SK-N-MC (cell line): ENCODE measurements around the gene PIAS2.
"Not testable (repeated sequence)": the region's sequence is repeated elsewhere in the genome, so short reads cannot be mapped to it uniquely, and the experiment has no call there.

Source experiments
- DNase-seq: peaks from one replicate; pipeline ENCODE4 v3.0.0-alpha.2; 2011; ENCODE audit warnings: low read depth, low spot score
- H3K27ac ChIP-seq: fragments of 200-600 bp; sonication (generic); 2 replicates; pipeline ENCODE4 v1.5.1; 2016; ENCODE audit warnings: mixed run types
- H3K36me3 ChIP-seq: fragments of 200-600 bp; sonication (generic); 2 replicates; pipeline ENCODE4 v1.6.1; 2017; ENCODE audit warnings: antibody characterized with exemption, low read length, mixed read lengths; ENCODE audit not compliant: insufficient read depth
- H3K4me3 ChIP-seq: fragments of 200-600 bp; sonication (generic); 2 replicates; pipeline ENCODE4 v1.5.1; 2016
- H3K9ac ChIP-seq: fragments of 200-600 bp; sonication (generic); 2 replicates; pipeline ENCODE4 v1.8.0; 2017; ENCODE audit warnings: mixed run types, mixed read lengths; ENCODE audit not compliant: insufficient read length
- H3K9me3 ChIP-seq: fragments of 200-600 bp; sonication (generic); 2 replicates; pipeline ENCODE4 v1.6.1; 2017; ENCODE audit warnings: low read depth, mild to moderate bottlenecking, antibody characterized with exemption, low read length, moderate library complexity, mixed read lengths
- EZH2 ChIP-seq: fragments of 200-600 bp; sonication (generic); IDR thresholded peaks from one replicate; pipeline ENCODE4 v1.6.1; 2017; ENCODE audit warnings: antibody characterized with exemption
- FOXP2 ChIP-seq: optimal IDR thresholded peaks from 2 replicates; pipeline ENCODE3; 2011; ENCODE audit warnings: mild to moderate bottlenecking, moderate library complexity; ENCODE audit not compliant: insufficient read depth; ENCODE audit errors: extremely low read length, control extremely low read depth
- POLR2AphosphoS5 ChIP-seq: IDR thresholded peaks from 2 replicates; pipeline ENCODE4 v1.6.1; 2012; ENCODE audit warnings: mild to moderate bottlenecking, low read depth, low read length, borderline replicate concordance

PIAS2 gene

DNA sequence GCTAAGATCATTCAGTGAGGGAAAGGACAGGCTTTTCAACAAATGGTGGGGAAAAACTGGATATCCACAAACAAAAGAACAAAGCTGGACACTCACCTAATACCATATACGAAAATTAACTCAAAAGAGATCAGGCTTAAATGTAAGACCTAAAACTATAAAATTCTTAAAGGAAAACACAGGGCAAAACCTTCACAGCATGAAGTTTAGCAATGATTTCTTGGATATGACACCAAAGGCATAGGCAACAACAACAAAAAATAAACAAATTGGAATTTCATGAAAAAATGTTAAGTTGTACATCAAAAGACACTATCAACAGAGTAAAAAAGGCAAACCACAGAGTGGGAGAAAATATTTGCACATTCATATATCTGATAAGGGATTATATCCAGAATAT is 28.3 kb downstream of the PIAS2 start:
- TF ChIP-seq FOXP2 (no peak), POLR2AphosphoS5 (no peak), EZH2 (no peak)
- Histone ChIP-seq H3K36me3 (peaks cover 33% of the 10 kb centered on the region), H3K4me3 (no peak overlapping the region), H3K9me3 (0 out of 2 replicates have a peak, but pooled peaks cover 12% of the 10 kb centered on the region), H3K9ac (no peak overlapping the region), H3K27ac (no peak overlapping the region)
- DNase-seq = no peak

DNA sequence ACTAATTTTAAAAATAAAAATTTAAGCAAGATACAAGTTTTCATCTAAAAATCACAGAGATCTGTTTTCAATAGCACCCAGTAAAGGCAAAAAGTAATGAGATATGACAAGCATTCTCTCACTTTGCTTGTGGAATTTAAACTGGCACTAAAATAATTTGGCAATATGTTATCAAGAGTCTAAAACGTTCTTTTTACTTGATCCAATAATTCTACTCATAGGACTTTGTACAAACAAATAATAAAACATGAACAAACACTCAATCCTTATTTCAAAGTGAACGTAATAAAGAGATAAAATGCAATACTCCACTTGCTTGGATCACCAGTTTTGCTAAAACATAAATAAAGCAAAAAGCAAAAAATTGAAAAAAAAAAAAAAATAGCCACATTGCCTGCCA is 30.4 kb downstream of the PIAS2 start:
- TF ChIP-seq POLR2AphosphoS5 (no peak), EZH2 (no peak), FOXP2 (no peak)
- H3K9me3 ChIP-seq = 0 out of 2 replicates have a peak, but pooled peaks cover 12% of the 10 kb centered on the region
- no peak overlapping the region for H3K27ac ChIP-seq

DNA sequence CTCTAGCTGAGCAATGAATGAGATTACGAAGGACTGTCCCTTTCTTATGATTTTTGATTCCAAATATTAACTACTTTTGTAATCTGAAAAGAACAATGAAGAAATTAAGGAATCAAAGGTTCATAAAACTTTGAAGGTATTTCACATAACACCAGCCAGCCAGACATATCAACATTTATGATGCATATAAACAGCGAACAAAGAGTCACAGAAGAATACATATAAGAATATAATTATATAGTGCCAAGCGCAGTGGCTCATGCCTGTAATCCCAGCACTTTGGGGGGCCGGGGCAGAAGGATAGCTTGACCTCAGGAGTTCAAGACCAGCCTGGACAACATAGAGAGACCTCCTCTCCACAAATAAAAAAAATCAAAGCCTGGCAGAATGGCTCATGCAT is 34.1 kb downstream of the PIAS2 start:
- H3K4me3 ChIP-seq = no peak overlapping the region
- peaks cover 14% of the 10 kb centered on the region; the same call in 1 of the 2 replicates for H3K36me3 ChIP-seq
- TF ChIP-seq POLR2AphosphoS5 (no peak), EZH2 (no peak), FOXP2 (no peak)

More for the DNA sequence above, 30.4 kb downstream of the PIAS2 start:
- no peak overlapping the region for H3K9ac ChIP-seq
- no peak for DNase-seq
- H3K4me3 ChIP-seq = no peak overlapping the region
- peaks cover 33% of the 10 kb centered on the region for H3K36me3 ChIP-seq

GRCh38 chr18:46877329-46877987 is 39.8 kb downstream of the PIAS2 start:
- Histone ChIP-seq H3K36me3 (peaks cover 14% of the 10 kb centered on the region; the same call in 1 of the 2 replicates), H3K4me3 (no peak overlapping the region), H3K27ac (no peak overlapping the region), H3K9me3 (no peaks in the 10 kb centered on the region), H3K9ac (no peak overlapping the region)
- DNase-seq = no peak
- TF ChIP-seq FOXP2 (no peak), POLR2AphosphoS5 (no peak), EZH2 (no peak)

More for the DNA sequence above, 34.1 kb downstream of the PIAS2 start:
- Histone ChIP-seq H3K27ac (no peak overlapping the region), H3K9ac (no peak overlapping the region), H3K9me3 (0 out of 2 replicates have a peak, but pooled peaks cover 3% of the 10 kb centered on the region)
- no peak for DNase-seq

- H3K9me3 ChIP-seq = no peaks in the 10 kb centered on the region
- TF ChIP-seq EZH2 = no peak
- TF ChIP-seq POLR2AphosphoS5 = no peak
- TF ChIP-seq FOXP2 = no peak
- H3K36me3 ChIP-seq = no peaks in the 10 kb centered on the region
- no peak for DNase-seq
- no peak overlapping the region for H3K4me3 ChIP-seq
- H3K27ac ChIP-seq = peak overlapping the region; percentile 50; the same call in 1 of the 2 replicates
- H3K9ac ChIP-seq = no peak overlapping the region
Measured at GRCh38 chr18:46868169-46868921, 49.0 kb downstream of the PIAS2 start.

GRCh38 chr18:46867367-46868143 is 49.8 kb downstream of the PIAS2 start:
- Histone ChIP-seq H3K9ac (no peak overlapping the region), H3K36me3 (no peaks in the 10 kb centered on the region), H3K9me3 (no peaks in the 10 kb centered on the region), H3K4me3 (no peak overlapping the region), H3K27ac (peak overlapping the region; percentile 50)
- no peak for TF ChIP-seq FOXP2
- TF ChIP-seq POLR2AphosphoS5 = no peak
- no peak for TF ChIP-seq EZH2
- DNase-seq = peak; percentile 20

DNA sequence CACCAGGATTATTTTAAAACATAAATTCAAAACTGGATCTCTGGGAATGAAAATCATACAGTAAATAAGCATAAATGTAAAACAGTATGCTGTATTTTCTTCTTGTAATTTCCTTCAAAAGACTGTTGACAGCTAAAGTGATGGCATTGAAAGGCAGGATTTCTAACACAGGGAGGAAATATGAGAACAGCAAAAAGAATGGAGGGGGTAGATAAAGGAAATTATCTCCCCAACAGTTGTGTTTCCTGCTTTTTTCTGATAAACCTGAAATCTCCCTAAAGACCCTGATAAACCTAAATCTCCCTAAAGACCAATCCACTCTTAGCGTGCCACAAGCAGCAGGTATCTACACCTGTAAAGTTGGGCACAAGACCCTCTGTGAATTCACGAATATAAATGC is 50.8 kb downstream of the PIAS2 start:
- Histone ChIP-seq H3K27ac (no peak overlapping the region), H3K36me3 (no peaks in the 10 kb centered on the region), H3K9ac (no peak overlapping the region), H3K4me3 (no peak overlapping the region), H3K9me3 (no peaks in the 10 kb centered on the region)
- TF ChIP-seq POLR2AphosphoS5 = no peak
- no peak for TF ChIP-seq FOXP2
- TF ChIP-seq EZH2 = no peak
- DNase-seq = no peak

DNA sequence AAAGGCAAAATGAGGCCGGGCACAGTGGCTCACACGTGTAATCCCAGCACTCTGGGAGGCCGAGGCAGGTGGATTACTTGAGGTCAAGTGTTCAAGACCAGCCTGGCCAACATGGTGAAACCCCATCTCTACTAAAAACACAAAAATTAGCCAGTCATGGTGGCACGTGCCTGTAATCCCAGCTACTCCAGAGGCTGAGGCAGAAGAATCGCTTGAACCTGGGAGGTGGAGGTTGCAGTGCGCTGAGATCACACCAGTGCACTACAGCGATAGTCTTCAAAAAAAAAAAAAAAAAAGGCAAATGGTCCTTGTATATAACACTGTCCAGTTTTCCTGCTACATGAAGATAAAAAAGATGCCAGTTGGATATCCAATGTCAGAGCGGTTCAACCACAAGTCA is 52.1 kb downstream of the PIAS2 start:
- not testable (repeated sequence) for H3K36me3 ChIP-seq, DNase-seq, H3K27ac ChIP-seq, H3K4me3 ChIP-seq, H3K9me3 ChIP-seq, H3K9ac ChIP-seq

DNA sequence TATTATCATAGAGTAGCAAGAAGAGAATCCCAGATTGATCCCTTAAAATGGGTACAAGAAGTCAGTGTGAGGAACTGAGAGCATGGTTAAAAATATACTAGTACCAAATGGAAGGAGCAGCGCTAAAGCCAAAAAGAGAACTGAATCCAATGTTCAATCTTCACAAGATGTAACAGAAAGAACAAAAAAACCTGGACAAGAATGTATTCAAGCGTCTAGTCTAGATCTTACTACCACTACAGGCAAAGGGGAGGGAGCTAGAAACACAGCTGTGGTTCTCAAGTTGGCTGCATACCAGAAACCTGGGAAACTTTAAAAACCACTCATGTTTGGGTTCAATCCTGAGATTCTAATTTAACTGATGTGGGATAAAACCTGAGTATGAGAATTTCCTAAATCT is 57.5 kb downstream of the PIAS2 start:
- H3K9ac ChIP-seq = no peak overlapping the region
- H3K27ac ChIP-seq = no peak overlapping the region
- H3K4me3 ChIP-seq = no peak overlapping the region
- H3K9me3 ChIP-seq = no peaks in the 10 kb centered on the region
- DNase-seq = no peak
- 0 out of 2 replicates have a peak, but pooled peaks cover 4% of the 10 kb centered on the region for H3K36me3 ChIP-seq
- no peak for TF ChIP-seq POLR2AphosphoS5
- no peak for TF ChIP-seq FOXP2
- no peak for TF ChIP-seq EZH2
